ENCODE results near the gene UBE2E1.
A peak's percentile ranks its signal among the peaks of the same experiment; 100 is the strongest.
"Not testable (repeated sequence)": the region's sequence is repeated elsewhere in the genome, so short reads cannot be mapped to it uniquely, and the experiment has no call there.

Gene UBE2E1

DNA sequence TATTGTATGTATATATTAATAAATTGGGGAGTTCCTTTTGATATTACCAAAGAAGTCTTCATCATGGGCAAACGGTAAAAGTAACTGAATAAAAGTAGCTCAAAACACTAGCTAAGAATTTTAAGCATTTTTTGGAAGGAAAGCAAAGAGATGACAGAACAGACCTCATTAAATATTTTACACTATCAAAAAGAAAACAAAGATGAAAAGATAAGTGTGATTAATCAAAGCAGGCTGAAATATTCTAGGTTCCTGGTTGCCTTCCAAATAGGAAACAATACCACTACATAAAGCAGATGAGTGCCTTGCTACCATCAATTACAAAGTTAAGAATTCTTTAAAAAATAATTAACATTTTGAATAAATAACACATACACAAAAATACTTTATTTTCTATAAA is 107.4 kb downstream of the UBE2E1 start:
- Histone ChIP-seq H3K36me3 (ENCODE audit: control insufficient read depth in 2 of 2, insufficient read depth in 2 of 2, low read length in 2 of 2) (peaks cover 0 to 4% of the 10 kb centered on the region in 2 donors), H3K27me3 (ENCODE audit: control insufficient read depth in 2 of 2, insufficient read depth in 2 of 2, low read length in 2 of 2) (no peaks in the 10 kb centered on the region), H3K27ac (ENCODE audit: low read depth in 2 of 2, low read length in 2 of 2) (no peak overlapping the region)

DNA sequence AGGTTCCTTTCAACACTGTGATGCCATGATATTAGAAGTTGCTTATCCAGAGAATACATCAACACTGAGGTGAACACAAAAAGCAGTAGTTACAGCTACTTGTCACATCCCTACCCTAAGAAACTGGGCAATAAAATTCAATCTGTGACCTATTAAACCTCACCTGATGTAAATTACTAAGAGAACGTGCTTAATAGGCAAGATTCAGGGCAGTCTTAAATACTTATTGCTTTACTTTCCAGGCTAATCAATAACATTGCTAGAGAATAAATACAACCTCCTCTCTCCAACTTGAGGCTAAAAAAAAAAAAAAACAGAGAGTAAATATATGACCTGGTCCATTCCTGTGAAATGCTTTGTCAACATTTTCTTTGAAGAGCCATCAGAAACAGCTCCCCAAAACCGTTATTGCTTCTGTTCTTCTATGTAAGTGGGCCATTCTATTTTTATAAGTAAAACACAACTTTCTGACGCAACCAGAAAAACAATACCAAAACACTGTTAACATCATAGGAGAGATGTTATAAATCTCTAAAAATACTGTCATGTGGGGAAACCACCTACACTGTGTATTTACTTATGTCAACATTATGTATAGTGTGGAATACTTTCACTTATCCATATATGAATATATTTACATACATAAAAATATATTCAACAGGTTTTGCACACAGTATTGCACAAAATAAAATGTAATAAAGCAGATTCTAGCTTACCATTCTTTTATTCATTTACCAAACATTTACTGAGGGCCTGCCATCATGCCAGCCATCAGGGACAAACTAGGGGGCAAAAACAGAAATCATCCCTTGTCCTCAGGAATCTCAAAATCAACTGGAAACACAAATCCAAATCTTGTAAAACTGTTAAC is 108.4 kb downstream of the UBE2E1 start:
- no peak overlapping the region for H3K4me3 ChIP-seq (ENCODE audit: low read length in 2 of 2)
- no peak overlapping the region for H3K27ac ChIP-seq (ENCODE audit: low read depth in 2 of 2, low read length in 2 of 2)
- H3K9ac ChIP-seq (ENCODE audit: low read depth in 1 of 2, low read length in 2 of 2) = no peak overlapping the region
- H3K27me3 ChIP-seq (ENCODE audit: control insufficient read depth in 2 of 2, insufficient read depth in 2 of 2, low read length in 2 of 2) = no peaks in the 10 kb centered on the region
- no peaks in the 10 kb centered on the region for H3K9me3 ChIP-seq (ENCODE audit: control insufficient read depth in 2 of 2, low read length in 2 of 2)
- peaks cover 7 to 12% of the 10 kb centered on the region in 2 donors for H3K36me3 ChIP-seq (ENCODE audit: control insufficient read depth in 2 of 2, insufficient read depth in 2 of 2, low read length in 2 of 2)
- H3K4me1 ChIP-seq (ENCODE audit: control insufficient read depth in 2 of 2, insufficient read depth in 2 of 2, low read length in 2 of 2) = peaks cover 11 to 13% of the 10 kb centered on the region in 2 donors

More for the DNA sequence above, 107.4 kb downstream of the UBE2E1 start:
- H3K9ac ChIP-seq (ENCODE audit: low read depth in 1 of 2, low read length in 2 of 2) = no peak overlapping the region
- no peaks in the 10 kb centered on the region for H3K9me3 ChIP-seq (ENCODE audit: control insufficient read depth in 2 of 2, low read length in 2 of 2)
- peaks cover 6 to 8% of the 10 kb centered on the region in 2 donors for H3K4me1 ChIP-seq (ENCODE audit: control insufficient read depth in 2 of 2, insufficient read depth in 2 of 2, low read length in 2 of 2)
- H3K4me3 ChIP-seq (ENCODE audit: low read length in 2 of 2) = no peak overlapping the region

DNA sequence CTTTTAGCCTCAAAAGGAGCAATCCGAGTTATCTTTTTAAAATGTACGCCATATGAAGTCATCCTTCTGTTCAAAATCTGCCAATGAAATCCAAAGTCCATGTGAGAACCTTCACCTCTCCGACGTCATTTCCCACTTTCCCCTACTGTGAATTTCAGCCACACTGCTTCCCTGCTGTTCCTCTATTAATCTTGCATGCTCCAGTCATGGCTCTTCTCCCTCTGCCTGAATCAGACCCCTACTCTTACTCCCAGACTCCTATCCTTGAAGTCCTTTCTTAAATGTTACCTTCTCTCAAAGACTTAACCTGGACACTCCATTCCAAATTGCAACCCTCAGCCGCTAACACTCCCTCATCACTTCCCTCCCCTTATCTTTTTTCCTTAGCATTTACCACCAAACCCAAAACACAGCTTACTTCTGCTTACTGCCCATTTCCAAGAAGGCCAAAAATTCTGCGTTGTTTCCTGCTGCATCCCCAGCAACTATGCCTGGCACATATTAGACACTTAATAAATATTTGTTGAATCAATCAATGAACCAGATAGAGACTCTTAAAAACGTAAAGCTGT is 109.9 kb downstream of the UBE2E1 start:
- Histone ChIP-seq H3K27me3 (ENCODE audit: control insufficient read depth in 2 of 2, insufficient read depth in 2 of 2, low read length in 2 of 2) (no peaks in the 10 kb centered on the region), H3K9ac (ENCODE audit: low read depth in 1 of 2, low read length in 2 of 2) (peak overlapping the region; percentile 93 to 99), H3K4me1 (ENCODE audit: control insufficient read depth in 2 of 2, insufficient read depth in 2 of 2, low read length in 2 of 2) (peaks cover 11 to 13% of the 10 kb centered on the region in 2 donors), H3K27ac (ENCODE audit: low read depth in 2 of 2, low read length in 2 of 2) (no peak overlapping the region), H3K9me3 (ENCODE audit: control insufficient read depth in 2 of 2, low read length in 2 of 2) (no peaks in the 10 kb centered on the region), H3K36me3 (ENCODE audit: control insufficient read depth in 2 of 2, insufficient read depth in 2 of 2, low read length in 2 of 2) (peaks cover 17 to 22% of the 10 kb centered on the region in 2 donors), H3K4me3 (ENCODE audit: low read length in 2 of 2) (peak overlapping the region in 1 of 2 donors; percentile 96)

DNA sequence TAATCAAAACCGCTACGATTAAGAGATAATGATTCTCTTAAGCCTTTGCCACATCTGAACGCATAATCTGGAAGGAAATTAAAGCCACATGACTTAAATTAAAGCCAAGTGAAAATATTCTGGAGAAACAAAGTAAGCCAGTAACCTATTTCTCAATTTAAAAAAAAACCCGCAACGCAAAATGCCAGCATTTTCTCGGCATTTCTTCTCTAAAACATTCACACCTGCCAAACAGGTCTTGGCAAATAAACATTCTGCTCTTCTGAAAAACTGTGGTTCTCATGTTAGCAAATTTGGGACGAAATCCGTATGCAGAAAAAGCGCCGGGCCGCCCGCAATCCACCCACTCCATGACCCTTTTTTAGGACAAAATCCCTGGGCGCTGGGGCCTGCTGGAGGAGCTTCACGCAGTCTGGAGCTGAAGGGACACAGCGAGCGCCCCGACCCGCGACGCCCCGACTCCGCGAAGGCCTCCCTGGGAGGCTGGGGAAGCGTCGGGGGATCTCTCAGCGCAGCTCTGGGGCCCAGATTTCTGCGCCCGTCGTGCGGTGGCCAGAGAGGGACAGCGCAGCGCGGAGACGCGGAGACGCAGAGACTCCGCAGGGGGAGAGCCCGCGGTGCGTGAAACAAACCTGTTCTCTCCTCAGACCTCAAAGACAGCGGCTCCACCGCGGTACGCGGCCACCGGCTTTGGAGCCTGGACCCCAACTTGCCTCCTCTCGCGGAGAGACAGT is 110.6 kb downstream of the UBE2E1 start:
- H3K27me3 ChIP-seq (ENCODE audit: control insufficient read depth in 2 of 2, insufficient read depth in 2 of 2, low read length in 2 of 2) = no peaks in the 10 kb centered on the region
- H3K27ac ChIP-seq (ENCODE audit: low read depth in 2 of 2, low read length in 2 of 2) = peak overlapping the region; percentile 79 to 96
- H3K36me3 ChIP-seq (ENCODE audit: control insufficient read depth in 2 of 2, insufficient read depth in 2 of 2, low read length in 2 of 2) = peaks cover 19 to 22% of the 10 kb centered on the region in 2 donors
- peaks cover 11 to 13% of the 10 kb centered on the region in 2 donors for H3K4me1 ChIP-seq (ENCODE audit: control insufficient read depth in 2 of 2, insufficient read depth in 2 of 2, low read length in 2 of 2)
- H3K9ac ChIP-seq (ENCODE audit: low read depth in 1 of 2, low read length in 2 of 2) = peak overlapping the region; percentile 93 to 99
- no peaks in the 10 kb centered on the region for H3K9me3 ChIP-seq (ENCODE audit: control insufficient read depth in 2 of 2, low read length in 2 of 2)
- peak overlapping the region; percentile 90 to 96 for H3K4me3 ChIP-seq (ENCODE audit: low read length in 2 of 2)

DNA sequence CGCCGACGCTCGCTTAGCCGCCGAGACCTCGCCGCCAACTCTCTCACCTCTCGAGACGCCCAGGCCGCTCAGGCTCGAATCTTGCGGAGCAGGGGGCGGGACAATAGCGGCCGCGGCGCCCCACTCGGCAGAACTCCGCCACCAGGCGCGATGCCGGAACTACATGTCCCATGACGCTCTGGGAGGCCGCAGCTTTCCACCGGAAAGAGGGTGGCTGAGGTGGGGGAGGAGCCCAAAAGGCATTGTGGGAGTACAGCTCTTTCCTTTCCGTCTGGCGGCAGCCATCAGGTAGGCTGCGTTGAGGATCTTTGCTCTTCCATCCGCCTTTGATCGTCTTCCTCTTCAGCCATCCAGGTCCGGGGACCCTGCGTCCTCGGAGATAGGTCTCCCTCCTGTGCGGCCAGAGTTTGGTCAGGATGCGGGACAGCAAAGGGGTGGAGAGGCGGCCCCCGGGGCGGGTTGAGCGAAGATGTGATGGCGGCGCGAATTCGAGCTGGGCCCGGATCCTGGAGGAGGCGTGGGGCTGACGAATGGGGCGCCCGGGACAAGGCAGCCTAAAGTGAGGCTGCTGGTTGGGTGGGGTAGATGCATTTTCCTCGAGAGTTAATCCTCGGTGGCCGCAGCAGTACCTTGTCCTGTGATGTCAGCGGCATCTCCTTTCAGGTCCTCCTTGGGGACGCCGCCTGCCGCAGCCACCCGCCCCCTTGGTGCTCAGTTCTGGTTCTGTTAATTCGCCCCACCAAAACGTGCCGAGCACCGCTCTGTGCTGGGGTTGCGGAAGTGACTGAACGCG is 111.3 kb downstream of the UBE2E1 start, which contains the start of the genes NKIRAS1 and RPL15:
NKIRAS1 (minus strand) TSS at position 105 of the 793 bp plus-strand sequence. CDS start 6,086 bp downstream, outside the sequence.
RPL15 (plus strand) TSS at position 247 of the 793 bp plus-strand sequence. CDS start 728 bp downstream, outside the sequence.
- Histone ChIP-seq H3K9me3 (ENCODE audit: control insufficient read depth in 2 of 2, low read length in 2 of 2) (no peaks in the 10 kb centered on the region), H3K4me1 (ENCODE audit: control insufficient read depth in 2 of 2, insufficient read depth in 2 of 2, low read length in 2 of 2) (peaks cover 11 to 13% of the 10 kb centered on the region in 2 donors)

DNA sequence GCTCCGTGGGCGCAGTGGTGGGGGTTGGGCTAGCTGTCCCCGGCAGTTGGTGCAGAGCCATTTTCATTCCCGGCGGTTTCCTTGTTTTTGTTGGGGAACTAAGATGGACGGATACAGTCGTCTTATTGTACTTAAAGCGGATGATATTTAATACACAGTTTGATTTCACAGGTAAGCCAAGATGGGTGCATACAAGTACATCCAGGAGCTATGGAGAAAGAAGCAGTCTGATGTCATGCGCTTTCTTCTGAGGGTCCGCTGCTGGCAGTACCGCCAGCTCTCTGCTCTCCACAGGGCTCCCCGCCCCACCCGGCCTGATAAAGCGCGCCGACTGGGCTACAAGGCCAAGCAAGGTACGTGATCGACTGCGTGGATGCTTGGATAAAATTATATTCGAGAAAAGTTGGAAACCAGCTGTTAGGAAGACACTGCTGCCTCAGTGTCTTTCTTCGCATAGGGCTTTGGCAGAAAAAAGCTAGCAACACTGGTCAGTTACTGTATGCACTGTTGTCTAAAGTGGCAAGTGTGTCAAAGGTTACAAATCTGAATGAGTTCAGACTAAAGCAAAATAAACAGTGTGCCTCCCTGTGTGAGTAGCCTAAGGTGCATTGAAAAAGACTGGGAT is 112.0 kb downstream of the UBE2E1 start:
- Histone ChIP-seq H3K27ac (ENCODE audit: low read depth in 2 of 2, low read length in 2 of 2) (peak overlapping the region; percentile 89 to 96), H3K36me3 (ENCODE audit: control insufficient read depth in 2 of 2, insufficient read depth in 2 of 2, low read length in 2 of 2) (peaks cover 19 to 26% of the 10 kb centered on the region in 2 donors), H3K4me1 (ENCODE audit: control insufficient read depth in 2 of 2, insufficient read depth in 2 of 2, low read length in 2 of 2) (peaks cover 11 to 13% of the 10 kb centered on the region in 2 donors), H3K4me3 (ENCODE audit: low read length in 2 of 2) (peak overlapping the region; percentile 90 to 96), H3K9ac (ENCODE audit: low read depth in 1 of 2, low read length in 2 of 2) (peak overlapping the region; percentile 87 to 99)
- H3K9me3 ChIP-seq (ENCODE audit: control insufficient read depth in 2 of 2, low read length in 2 of 2); H3K27me3 ChIP-seq (ENCODE audit: control insufficient read depth in 2 of 2, insufficient read depth in 2 of 2, low read length in 2 of 2): not testable (repeated sequence)

More for the DNA sequence above, 111.3 kb downstream of the UBE2E1 start, which contains the start of the genes NKIRAS1 and RPL15:
- Histone ChIP-seq H3K27me3 (ENCODE audit: control insufficient read depth in 2 of 2, insufficient read depth in 2 of 2, low read length in 2 of 2) (no peaks in the 10 kb centered on the region), H3K9ac (ENCODE audit: low read depth in 1 of 2, low read length in 2 of 2) (peak within 1 kb of the TSS; percentile 93 to 99), H3K36me3 (ENCODE audit: control insufficient read depth in 2 of 2, insufficient read depth in 2 of 2, low read length in 2 of 2) (peaks cover 19 to 25% of the 10 kb centered on the region in 2 donors), H3K4me3 (ENCODE audit: low read length in 2 of 2) (peak within 1 kb of the TSS; percentile 90 to 96), H3K27ac (ENCODE audit: low read depth in 2 of 2, low read length in 2 of 2) (peak within 1 kb of the TSS; percentile 89 to 96)

DNA sequence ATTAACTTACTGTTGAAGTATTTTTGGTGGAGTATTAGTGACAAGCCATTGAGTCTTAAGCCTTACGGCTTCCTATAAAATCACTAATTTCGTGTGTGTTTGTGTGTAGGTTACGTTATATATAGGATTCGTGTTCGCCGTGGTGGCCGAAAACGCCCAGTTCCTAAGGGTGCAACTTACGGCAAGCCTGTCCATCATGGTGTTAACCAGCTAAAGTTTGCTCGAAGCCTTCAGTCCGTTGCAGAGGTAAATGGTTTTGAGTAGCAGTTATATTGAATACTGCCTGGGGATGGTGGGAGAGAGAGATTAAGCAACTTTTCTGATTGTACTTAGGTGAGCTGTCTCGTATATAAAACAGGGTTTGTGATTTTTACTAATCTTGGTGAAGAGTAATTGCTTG is 112.6 kb downstream of the UBE2E1 start:
- Histone ChIP-seq H3K4me1 (ENCODE audit: control insufficient read depth in 2 of 2, insufficient read depth in 2 of 2, low read length in 2 of 2) (peaks cover 11 to 13% of the 10 kb centered on the region in 2 donors), H3K9ac (ENCODE audit: low read depth in 1 of 2, low read length in 2 of 2) (peak overlapping the region; percentile 87 to 99), H3K36me3 (ENCODE audit: control insufficient read depth in 2 of 2, insufficient read depth in 2 of 2, low read length in 2 of 2) (peaks cover 19 to 26% of the 10 kb centered on the region in 2 donors), H3K4me3 (ENCODE audit: low read length in 2 of 2) (peak overlapping the region; percentile 90 to 96), H3K27ac (ENCODE audit: low read depth in 2 of 2, low read length in 2 of 2) (peak overlapping the region in 1 of 2 donors; percentile 96)
- H3K9me3 ChIP-seq (ENCODE audit: control insufficient read depth in 2 of 2, low read length in 2 of 2); H3K27me3 ChIP-seq (ENCODE audit: control insufficient read depth in 2 of 2, insufficient read depth in 2 of 2, low read length in 2 of 2): not testable (repeated sequence)

DNA sequence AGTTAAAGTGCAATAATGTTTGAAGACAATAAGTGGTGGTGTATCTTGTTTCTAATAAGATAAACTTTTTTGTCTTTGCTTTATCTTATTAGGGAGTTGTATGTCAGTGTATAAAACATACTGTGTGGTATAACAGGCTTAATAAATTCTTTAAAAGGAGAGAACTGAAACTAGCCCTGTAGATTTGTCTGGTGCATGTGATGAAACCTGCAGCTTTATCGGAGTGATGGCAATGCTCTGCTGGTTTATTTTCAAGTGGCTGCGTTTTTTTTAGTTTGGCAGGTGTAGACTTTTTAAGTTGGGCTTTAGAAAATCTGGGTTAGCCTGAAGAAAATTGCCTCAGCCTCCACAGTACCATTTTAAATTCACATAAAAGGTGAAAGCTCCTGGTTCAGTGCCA is 113.9 kb downstream of the UBE2E1 start:
- peaks cover 11 to 13% of the 10 kb centered on the region in 2 donors for H3K4me1 ChIP-seq (ENCODE audit: control insufficient read depth in 2 of 2, insufficient read depth in 2 of 2, low read length in 2 of 2)
- no peak overlapping the region for H3K4me3 ChIP-seq (ENCODE audit: low read length in 2 of 2)
- H3K27ac ChIP-seq (ENCODE audit: low read depth in 2 of 2, low read length in 2 of 2) = no peak overlapping the region
- H3K27me3 ChIP-seq (ENCODE audit: control insufficient read depth in 2 of 2, insufficient read depth in 2 of 2, low read length in 2 of 2) = no peaks in the 10 kb centered on the region
- H3K9me3 ChIP-seq (ENCODE audit: control insufficient read depth in 2 of 2, low read length in 2 of 2) = no peaks in the 10 kb centered on the region
- H3K9ac ChIP-seq (ENCODE audit: low read depth in 1 of 2, low read length in 2 of 2) = no peak overlapping the region
- peaks cover 19 to 26% of the 10 kb centered on the region in 2 donors for H3K36me3 ChIP-seq (ENCODE audit: control insufficient read depth in 2 of 2, insufficient read depth in 2 of 2, low read length in 2 of 2)

DNA sequence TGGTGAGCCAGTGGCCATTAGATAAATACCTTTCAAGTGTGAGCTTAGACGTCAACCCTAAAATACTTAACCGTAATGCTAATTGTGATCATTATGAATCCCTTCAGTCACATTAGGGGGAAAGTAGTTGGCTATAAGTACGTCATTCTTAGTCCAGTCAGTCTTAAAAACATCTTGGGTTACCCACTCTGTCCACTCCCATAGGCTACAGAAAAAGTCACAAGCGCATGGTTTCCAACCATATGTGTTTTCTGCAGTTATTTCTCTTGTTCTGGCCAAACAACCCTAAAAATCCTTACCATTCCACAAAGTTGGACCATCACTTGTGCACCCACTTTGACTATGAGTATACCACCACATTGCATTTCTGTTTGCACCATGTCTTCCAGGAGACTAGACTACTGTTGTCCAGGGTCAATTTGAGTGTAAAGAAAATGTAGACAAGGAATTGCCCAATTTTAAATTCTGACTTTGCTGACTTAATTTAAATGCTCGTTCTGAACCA is 114.4 kb downstream of the UBE2E1 start:
- Histone ChIP-seq H3K9me3 (ENCODE audit: control insufficient read depth in 2 of 2, low read length in 2 of 2) (no peaks in the 10 kb centered on the region), H3K27me3 (ENCODE audit: control insufficient read depth in 2 of 2, insufficient read depth in 2 of 2, low read length in 2 of 2) (no peaks in the 10 kb centered on the region), H3K4me3 (ENCODE audit: low read length in 2 of 2) (no peak overlapping the region), H3K4me1 (ENCODE audit: control insufficient read depth in 2 of 2, insufficient read depth in 2 of 2, low read length in 2 of 2) (peaks cover 9 to 13% of the 10 kb centered on the region in 2 donors), H3K36me3 (ENCODE audit: control insufficient read depth in 2 of 2, insufficient read depth in 2 of 2, low read length in 2 of 2) (peaks cover 19 to 26% of the 10 kb centered on the region in 2 donors), H3K27ac (ENCODE audit: low read depth in 2 of 2, low read length in 2 of 2) (no peak overlapping the region), H3K9ac (ENCODE audit: low read depth in 1 of 2, low read length in 2 of 2) (no peak overlapping the region)
